Neural crest cell (in vitro differentiated cells): Measurements from ENCODE around the gene ACADM. TPM values are rescaled to one million over a fixed set of nuclear protein-coding genes. Genes with fewer than 3 reads are reported as not detected.
"Not testable (repeated sequence)": the region's sequence is repeated elsewhere in the genome, so short reads cannot be mapped to it uniquely, and the experiment has no call there.

ENCODE experiments used
- DNase-seq: peaks from one replicate; pipeline ENCODE4 v3.0.0; 2021; ENCODE audit warnings: low read depth, mixed read lengths, low spot score
- H3K27ac Mint-ChIP-seq: one replicate; pipeline ENCODE4 v1.8.0; 2021; ENCODE audit warnings: mild to moderate bottlenecking, mixed read lengths; ENCODE audit not compliant: unreplicated experiment
- H3K27me3 Mint-ChIP-seq: 2 replicates; pipeline ENCODE4 v1.8.0; 2021; ENCODE audit warnings: low read depth, mild to moderate bottlenecking, mixed read lengths
- H3K36me3 Mint-ChIP-seq: 2 replicates; pipeline ENCODE4 v1.8.0; 2021; ENCODE audit warnings: low read depth, mild to moderate bottlenecking, mixed read lengths
- H3K4me1 Mint-ChIP-seq: 2 replicates; pipeline ENCODE4 v1.8.0; 2021; ENCODE audit warnings: mixed read lengths
- H3K4me3 Mint-ChIP-seq: one replicate; pipeline ENCODE4 v1.8.0; 2021; ENCODE audit warnings: mild to moderate bottlenecking, mixed read lengths
- H3K9me3 Mint-ChIP-seq: 2 replicates; pipeline ENCODE4 v1.8.0; 2021; ENCODE audit warnings: mixed read lengths
- CTCF ChIP-seq: fragments of 200-600 bp; sonication (generic); conservative IDR thresholded peaks from 2 replicates; pipeline ENCODE4 v1.5.0; 2021; ENCODE audit warnings: antibody characterized with exemption, mild to moderate bottlenecking
- total RNA-seq: library from RNA; stranded (reverse); gene quantifications from 2 replicates; pipeline ENCODE4 v1.2.1, GENCODE V29; 2021

Gene ACADM
- total RNA-seq, 1 donor from 2014 or later: 59.5 TPM

- no peak for TF ChIP-seq CTCF
- Mint-ChIP-seq H3K36me3 (no peaks in the 10 kb centered on the region), H3K27me3 (no peaks in the 10 kb centered on the region), H3K27ac (no peak overlapping the region), H3K4me1 (peaks cover 17% of the 10 kb centered on the region), H3K9me3 (no peaks in the 10 kb centered on the region), H3K4me3 (peak overlapping the region; percentile 73)
- DNase-seq: no peak
Measured at GRCh38 chr1:75720325-75720724, 4.2 kb upstream of the ACADM start.

GRCh38 chr1:75720820-75721219 lies 3.7 kb upstream of the ACADM start:
- no peak overlapping the region for H3K27ac Mint-ChIP-seq
- H3K27me3 Mint-ChIP-seq: no peaks in the 10 kb centered on the region
- no peaks in the 10 kb centered on the region for H3K36me3 Mint-ChIP-seq
- DNase-seq: no peak
- H3K9me3 Mint-ChIP-seq: no peaks in the 10 kb centered on the region
- no peak for TF ChIP-seq CTCF
- H3K4me1 Mint-ChIP-seq: peaks cover 22% of the 10 kb centered on the region
- H3K4me3 Mint-ChIP-seq: peak overlapping the region; percentile 73

GRCh38 chr1:75722246-75722645 lies 2.3 kb upstream of the ACADM start:
- not testable (repeated sequence) for H3K36me3 Mint-ChIP-seq, H3K27me3 Mint-ChIP-seq, DNase-seq, H3K27ac Mint-ChIP-seq, H3K9me3 Mint-ChIP-seq, H3K4me3 Mint-ChIP-seq
- H3K4me1 Mint-ChIP-seq: peaks cover 31% of the 10 kb centered on the region

- H3K27me3 Mint-ChIP-seq: no peaks in the 10 kb centered on the region
- H3K9me3 Mint-ChIP-seq: no peaks in the 10 kb centered on the region
- no peak for TF ChIP-seq CTCF
- no peak overlapping the region for H3K27ac Mint-ChIP-seq
- no peaks in the 10 kb centered on the region for H3K36me3 Mint-ChIP-seq
- DNase-seq: no peak
- H3K4me3 Mint-ChIP-seq: peak overlapping the region; percentile 99
- peaks cover 36% of the 10 kb centered on the region for H3K4me1 Mint-ChIP-seq
Measured at GRCh38 chr1:75722966-75723365, 1.5 kb upstream of the ACADM start.

GRCh38 chr1:75723989-75724471 lies 479 bp upstream of the ACADM start:
- Mint-ChIP-seq H3K36me3 (no peaks in the 10 kb centered on the region), H3K9me3 (no peaks in the 10 kb centered on the region), H3K4me1 (peaks cover 36% of the 10 kb centered on the region), H3K27me3 (no peaks in the 10 kb centered on the region), H3K27ac (peak overlapping the region; percentile 97), H3K4me3 (peak overlapping the region; percentile 99)
- DNase-seq: peak; percentile 74
- TF ChIP-seq CTCF: no peak

GRCh38 chr1:75725266-75725665 lies 757 bp downstream of the ACADM start:
- no peaks in the 10 kb centered on the region for H3K9me3 Mint-ChIP-seq
- peaks cover 36% of the 10 kb centered on the region for H3K4me1 Mint-ChIP-seq
- peaks cover 3% of the 10 kb centered on the region for H3K36me3 Mint-ChIP-seq
- no peak for TF ChIP-seq CTCF
- peak overlapping the region; percentile 99 for H3K4me3 Mint-ChIP-seq
- peak overlapping the region; percentile 100 for H3K27ac Mint-ChIP-seq
- H3K27me3 Mint-ChIP-seq: no peaks in the 10 kb centered on the region
- no peak for DNase-seq
